ENCODE results near the gene RFLNA. TPM values are rescaled to one million over a fixed set of nuclear protein-coding genes. Genes with fewer than 3 reads are reported as not detected.

The RFLNA gene
- total and polyA plus RNA-seq, 2 of the 13 experiments (the other 11 are each of a cell fraction or from before 2014, with no cell fraction given), result not detected

GRCh38 chr12:124337622-124338021, 42.7 kb downstream of the RFLNA start:
- Histone ChIP-seq H3K9ac (ENCODE audit: insufficient read depth, low read depth, low read length) (no peak overlapping the region), H3K79me2 (ENCODE audit: insufficient read depth, low read length) (no peaks in the 10 kb centered on the region), H3K4me1 (ENCODE audit: insufficient read depth, low read length) (no peaks in the 10 kb centered on the region), H3K4me2 (ENCODE audit: low read depth, low read length) (no peak overlapping the region), H4K20me1 (ENCODE audit: insufficient read depth, low read length) (0 out of 2 replicates have a peak, but pooled peaks cover 2% of the 10 kb centered on the region), H3K27ac (ENCODE audit: extremely low read length, insufficient read depth, low read length) (no peak overlapping the region), H3K27me3 (ENCODE audit: control insufficient read depth in 1 of 2, insufficient read depth in 2 of 2, low read length in 2 of 2) (no peaks in the 10 kb centered on the region), H3K36me3 (replicated peaks in 1 of 2; ENCODE audit: control insufficient read depth in 1 of 2, insufficient read depth in 2 of 2, low read length in 2 of 2) (peaks cover 23 to 41% of the 10 kb centered on the region in 2 experiments; a peak in 4 of 5 replicates), H3K9me3 (ENCODE audit: low read length) (no peaks in the 10 kb centered on the region), H2AFZ (ENCODE audit: low read length) (no peak overlapping the region), H3K4me3 (replicated peaks in 1 of 3; ENCODE audit: insufficient read depth in 1 of 3, low read depth in 2 of 3, low read length in 3 of 3) (no peak overlapping the region)
- BruUV-seq (replicated peaks), result no TSS peak
- intact Hi-C loops (cut with micrococcal nuclease; ENCODE audit: unreplicated experiment), result no loop called here
- no peak for TF ChIP-seq FOXA1 (IDR thresholded peaks at IDR 0.05)
- TF ChIP-seq FOXA1 (CRISPR knock-in tag; IDR thresholded peaks at IDR 0.05), result no peak
- TF ChIP-seq CEBPZ (IDR thresholded peaks at IDR 0.05; ENCODE audit: low read length), result no peak
- no peak for TF ChIP-seq ZSCAN21 (CRISPR knock-in tag; IDR thresholded peaks at IDR 0.05; ENCODE audit: borderline replicate concordance)
- TF ChIP-seq E2F2 (CRISPR knock-in tag; IDR thresholded peaks at IDR 0.05; ENCODE audit: borderline replicate concordance), result no peak
- TF ChIP-seq RFX1 (IDR thresholded peaks at IDR 0.05), result no peak
- no peak for TF ChIP-seq SMAD1 (CRISPR knock-in tag; IDR thresholded peaks at IDR 0.05; ENCODE audit: borderline replicate concordance, low read depth)
- no peak for TF ChIP-seq MED1 (CRISPR knock-in tag; IDR thresholded peaks at IDR 0.05)
- no peak for TF ChIP-seq KMT2A (CRISPR knock-in tag; IDR thresholded peaks at IDR 0.05)
- no peak for TF ChIP-seq PHF8 (CRISPR knock-in tag; IDR thresholded peaks at IDR 0.05)
- no peak for TF ChIP-seq ZC3H13 (CRISPR knock-in tag; IDR thresholded peaks at IDR 0.05)
- no peak for TF ChIP-seq FOSL2 (CRISPR knock-in tag; IDR thresholded peaks at IDR 0.05)
- TF ChIP-seq NR2F2 (IDR thresholded peaks at IDR 0.05; ENCODE audit: borderline replicate concordance, low read depth), result no peak
- TF ChIP-seq SMAD3 (CRISPR knock-in tag; IDR thresholded peaks at IDR 0.05), result no peak
- TF ChIP-seq TCF7 (IDR thresholded peaks at IDR 0.05; ENCODE audit: low read depth), result no peak
- TF ChIP-seq IRF1 (CRISPR knock-in tag; IDR thresholded peaks at IDR 0.05; ENCODE audit: low read depth), result no peak
- FAIRE-seq (no peak), ATAC-seq (no peak), DNase-seq (ENCODE audit: low spot score) (no peak)
- ChIA-PET CTCF (ENCODE audit: low intra/inter-chr PET ratio, low total read pairs) (no interaction called here), POLR2A (no interaction called here)
- WGBS (ENCODE audit: low lambda C conversion rate), result 96% methylated on average over 13 of the region's 14 CpGs
- in situ Hi-C loops (cut with HindIII; ENCODE audit: extremely low pct_ligation_motif_present, low pct_unique_long_range_greater_than_20kb), result no loop called here
